ENCODE results near the gene PLEKHN1.

Gene PLEKHN1

GRCh38 chr1:959731-960362 lies 6.4 kb upstream of the PLEKHN1 start:
- Mint-ChIP-seq H3K27me3 (no peaks in the 10 kb centered on the region), H3K9me3 (no peaks in the 10 kb centered on the region), H3K27ac (no peak overlapping the region), H3K36me3 (ENCODE audit: low read depth) (peaks cover 21% of the 10 kb centered on the region), H3K4me1 (ENCODE audit: low read depth) (peaks cover 24% of the 10 kb centered on the region), H3K4me3 (peak overlapping the region; percentile 96)

GRCh38 chr1:960363-961131 lies 5.7 kb upstream of the PLEKHN1 start, which contains the start of gene KLHL17:
Gene KLHL17 (plus strand): TSS chr1:960584. CDS start chr1:960694, 110 bp downstream.
- H3K9me3 Mint-ChIP-seq: no peaks in the 10 kb centered on the region
- peaks cover 18% of the 10 kb centered on the region for H3K36me3 Mint-ChIP-seq (ENCODE audit: low read depth)
- H3K27ac Mint-ChIP-seq: peak within 1 kb of the TSS; percentile 68
- no peaks in the 10 kb centered on the region for H3K27me3 Mint-ChIP-seq
- peak within 1 kb of the TSS; percentile 96 for H3K4me3 Mint-ChIP-seq
- H3K4me1 Mint-ChIP-seq (ENCODE audit: low read depth): peaks cover 26% of the 10 kb centered on the region

GRCh38 chr1:961132-961669 lies 5.1 kb upstream of the PLEKHN1 start:
- Mint-ChIP-seq H3K4me3 (peak overlapping the region; percentile 70), H3K4me1 (ENCODE audit: low read depth) (peaks cover 31% of the 10 kb centered on the region), H3K27ac (no peak overlapping the region), H3K9me3 (no peaks in the 10 kb centered on the region), H3K36me3 (ENCODE audit: low read depth) (peaks cover 18% of the 10 kb centered on the region), H3K27me3 (no peaks in the 10 kb centered on the region)

GRCh38 chr1:962381-963300 lies 3.6 kb upstream of the PLEKHN1 start:
- no peaks in the 10 kb centered on the region for H3K9me3 Mint-ChIP-seq
- H3K4me3 Mint-ChIP-seq: no peak overlapping the region
- H3K27ac Mint-ChIP-seq: no peak overlapping the region
- peaks cover 29% of the 10 kb centered on the region for H3K4me1 Mint-ChIP-seq (ENCODE audit: low read depth)
- no peaks in the 10 kb centered on the region for H3K27me3 Mint-ChIP-seq
- H3K36me3 Mint-ChIP-seq (ENCODE audit: low read depth): peaks cover 10% of the 10 kb centered on the region

- Mint-ChIP-seq H3K4me3 (no peak overlapping the region), H3K27ac (no peak overlapping the region), H3K4me1 (ENCODE audit: low read depth) (peaks cover 24% of the 10 kb centered on the region)
Observed at GRCh38 chr1:963301-963651, 3.0 kb upstream of the PLEKHN1 start.

GRCh38 chr1:963746-964525 lies 2.3 kb upstream of the PLEKHN1 start:
- H3K4me1 Mint-ChIP-seq (ENCODE audit: low read depth): peaks cover 20% of the 10 kb centered on the region
- no peak overlapping the region for H3K4me3 Mint-ChIP-seq
- no peaks in the 10 kb centered on the region for H3K9me3 Mint-ChIP-seq
- peaks cover 4% of the 10 kb centered on the region for H3K36me3 Mint-ChIP-seq (ENCODE audit: low read depth)
- H3K27me3 Mint-ChIP-seq: peaks cover 4% of the 10 kb centered on the region
- H3K27ac Mint-ChIP-seq: no peak overlapping the region

More at GRCh38 chr1:963301-963651, 3.0 kb upstream of the PLEKHN1 start:
- H3K9me3 Mint-ChIP-seq: no peaks in the 10 kb centered on the region
- peaks cover under 1% of the 10 kb centered on the region for H3K27me3 Mint-ChIP-seq
- peaks cover 8% of the 10 kb centered on the region for H3K36me3 Mint-ChIP-seq (ENCODE audit: low read depth)

- Mint-ChIP-seq H3K4me3 (no peak overlapping the region), H3K36me3 (ENCODE audit: low read depth) (peaks cover 4% of the 10 kb centered on the region), H3K4me1 (ENCODE audit: low read depth) (peaks cover 20% of the 10 kb centered on the region), H3K27me3 (peaks cover 12% of the 10 kb centered on the region), H3K27ac (no peak overlapping the region), H3K9me3 (no peaks in the 10 kb centered on the region)
Observed at GRCh38 chr1:964691-965525, 1.4 kb upstream of the PLEKHN1 start.

GRCh38 chr1:965526-966134 lies 652 bp upstream of the PLEKHN1 start:
- Mint-ChIP-seq H3K9me3 (no peaks in the 10 kb centered on the region), H3K4me1 (ENCODE audit: low read depth) (peaks cover 20% of the 10 kb centered on the region), H3K27ac (no peak overlapping the region), H3K4me3 (peak overlapping the region; percentile 37), H3K36me3 (ENCODE audit: low read depth) (peaks cover 4% of the 10 kb centered on the region), H3K27me3 (peaks cover 12% of the 10 kb centered on the region)

- Mint-ChIP-seq H3K36me3 (ENCODE audit: low read depth) (peaks cover 4% of the 10 kb centered on the region), H3K4me1 (ENCODE audit: low read depth) (peaks cover 17% of the 10 kb centered on the region), H3K4me3 (peak overlapping the region; percentile 81), H3K27me3 (peaks cover 12% of the 10 kb centered on the region), H3K9me3 (no peaks in the 10 kb centered on the region), H3K27ac (peak overlapping the region; percentile 67)
Observed at GRCh38 chr1:966704-967300, 520 bp downstream of the PLEKHN1 start.

- Mint-ChIP-seq H3K27me3 (peaks cover 12% of the 10 kb centered on the region), H3K4me1 (ENCODE audit: low read depth) (peaks cover 17% of the 10 kb centered on the region), H3K9me3 (no peaks in the 10 kb centered on the region), H3K4me3 (no peak overlapping the region), H3K36me3 (ENCODE audit: low read depth) (peaks cover 4% of the 10 kb centered on the region), H3K27ac (no peak overlapping the region)
Observed at GRCh38 chr1:967466-968343, 1.4 kb downstream of the PLEKHN1 start.

GRCh38 chr1:969260-969855 lies 3.1 kb downstream of the PLEKHN1 start:
- H3K4me3 Mint-ChIP-seq: no peak overlapping the region
- H3K36me3 Mint-ChIP-seq (ENCODE audit: low read depth): peaks cover 4% of the 10 kb centered on the region
- peak overlapping the region; percentile 32 for H3K27ac Mint-ChIP-seq
- H3K4me1 Mint-ChIP-seq (ENCODE audit: low read depth): peaks cover 17% of the 10 kb centered on the region
- peaks cover 12% of the 10 kb centered on the region for H3K27me3 Mint-ChIP-seq
- H3K9me3 Mint-ChIP-seq: no peaks in the 10 kb centered on the region

Data from stimulated activated naive CD8-positive, alpha-beta T cell treated with anti-CD3 and anti-CD28 coated beads, Interleukin-15, Interleukin-2, amounts not matched to agents 100 ng/mL and 50 ng/mL, for 24 hours (primary cell).